ENCODE results near the gene MALT1.

DNA sequence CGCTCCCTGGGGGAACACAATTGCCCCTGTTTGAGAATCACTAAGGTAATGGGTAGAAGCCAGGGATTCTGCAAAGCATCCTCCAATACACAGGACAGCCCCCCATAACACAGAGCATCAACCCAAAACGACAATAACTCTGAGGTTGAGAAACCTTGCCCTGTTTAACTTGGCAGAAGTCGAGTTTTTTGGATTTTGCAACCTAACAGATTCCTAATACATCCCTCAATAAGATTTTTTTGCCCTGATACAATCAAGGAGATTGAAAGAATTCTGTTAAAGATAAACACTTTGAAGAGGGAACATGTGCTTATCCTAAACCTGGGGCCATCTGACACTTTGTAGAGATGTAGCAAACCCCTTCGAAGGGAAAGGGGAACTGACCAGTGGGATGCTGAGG, 100.9 kb downstream of the MALT1 start:
- TF ChIP-seq REST (IDR thresholded peaks at IDR 0.05; ENCODE audit: borderline replicate concordance) (no peak), EP300 (conservative IDR thresholded peaks at IDR 0.05; ENCODE audit: poor library complexity, severe bottlenecking) (no peak), TAF1 (IDR thresholded peaks at IDR 0.05; ENCODE audit: low read depth) (no peak), CTCF (IDR thresholded peaks at IDR 0.05; ENCODE audit: poor library complexity, severe bottlenecking) (no peak), POLR2AphosphoS5 (IDR thresholded peaks at IDR 0.05) (no peak)
